ENCODE measurements around the gene SIRT6.
A peak's percentile ranks its signal among the peaks of the same experiment; 100 is the strongest.

GRCh38 chr19:4172861-4173473 is 9.4 kb downstream of the SIRT6 start:
- TF ChIP-seq POLR2A (IDR thresholded peaks at IDR 0.05; ENCODE audit: low read depth, low read length) (no peak), CTCF (conservative IDR thresholded peaks at IDR 0.05; ENCODE audit: low read depth, low read length) (no peak), MAFK (IDR thresholded peaks at IDR 0.05; ENCODE audit: low read depth, low read length) (no peak), RCOR1 (IDR thresholded peaks at IDR 0.05; ENCODE audit: insufficient replicate concordance, low read length) (no peak), RFX5 (IDR thresholded peaks at IDR 0.05; ENCODE audit: low read depth, low read length) (no peak), BHLHE40 (IDR thresholded peaks at IDR 0.05; ENCODE audit: low read depth, low read length) (no peak), ELK1 (IDR thresholded peaks at IDR 0.05; ENCODE audit: borderline replicate concordance, low read depth, low read length) (no peak), MXI1 (IDR thresholded peaks at IDR 0.05; ENCODE audit: borderline replicate concordance, low read depth, low read length) (peak; percentile 92; the same call in 1 of the 2 replicates), RAD21 (IDR thresholded peaks at IDR 0.05; ENCODE audit: low read length) (no peak), NFE2L2 (IDR thresholded peaks at IDR 0.05; ENCODE audit: low read depth, low read length) (no peak)
- TF ChIP-seq, protein P1, sequence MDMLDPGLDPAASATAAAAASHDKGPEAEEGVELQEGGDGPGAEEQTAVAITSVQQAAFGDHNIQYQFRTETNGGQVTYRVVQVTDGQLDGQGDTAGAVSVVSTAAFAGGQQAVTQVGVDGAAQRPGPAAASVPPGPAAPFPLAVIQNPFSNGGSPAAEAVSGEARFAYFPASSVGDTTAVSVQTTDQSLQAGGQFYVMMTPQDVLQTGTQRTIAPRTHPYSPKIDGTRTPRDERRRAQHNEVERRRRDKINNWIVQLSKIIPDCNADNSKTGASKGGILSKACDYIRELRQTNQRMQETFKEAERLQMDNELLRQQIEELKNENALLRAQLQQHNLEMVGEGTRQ (IDR thresholded peaks at IDR 0.05; ENCODE audit: low read depth, low read length), result no peak
